GM11168 (cell line): ENCODE data around the gene BTD.

Experiments
- in situ Hi-C: fragments of 300-500 bp; cut with MboI; formaldehyde crosslinking; loops from one replicate; pipeline ENCODE4 v1.12.0; 2022; ENCODE audit warnings: low sequenced_read_pairs; ENCODE audit not compliant: unreplicated experiment

Gene BTD, protein sequence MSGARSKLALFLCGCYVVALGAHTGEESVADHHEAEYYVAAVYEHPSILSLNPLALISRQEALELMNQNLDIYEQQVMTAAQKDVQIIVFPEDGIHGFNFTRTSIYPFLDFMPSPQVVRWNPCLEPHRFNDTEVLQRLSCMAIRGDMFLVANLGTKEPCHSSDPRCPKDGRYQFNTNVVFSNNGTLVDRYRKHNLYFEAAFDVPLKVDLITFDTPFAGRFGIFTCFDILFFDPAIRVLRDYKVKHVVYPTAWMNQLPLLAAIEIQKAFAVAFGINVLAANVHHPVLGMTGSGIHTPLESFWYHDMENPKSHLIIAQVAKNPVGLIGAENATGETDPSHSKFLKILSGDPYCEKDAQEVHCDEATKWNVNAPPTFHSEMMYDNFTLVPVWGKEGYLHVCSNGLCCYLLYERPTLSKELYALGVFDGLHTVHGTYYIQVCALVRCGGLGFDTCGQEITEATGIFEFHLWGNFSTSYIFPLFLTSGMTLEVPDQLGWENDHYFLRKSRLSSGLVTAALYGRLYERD

DNA sequence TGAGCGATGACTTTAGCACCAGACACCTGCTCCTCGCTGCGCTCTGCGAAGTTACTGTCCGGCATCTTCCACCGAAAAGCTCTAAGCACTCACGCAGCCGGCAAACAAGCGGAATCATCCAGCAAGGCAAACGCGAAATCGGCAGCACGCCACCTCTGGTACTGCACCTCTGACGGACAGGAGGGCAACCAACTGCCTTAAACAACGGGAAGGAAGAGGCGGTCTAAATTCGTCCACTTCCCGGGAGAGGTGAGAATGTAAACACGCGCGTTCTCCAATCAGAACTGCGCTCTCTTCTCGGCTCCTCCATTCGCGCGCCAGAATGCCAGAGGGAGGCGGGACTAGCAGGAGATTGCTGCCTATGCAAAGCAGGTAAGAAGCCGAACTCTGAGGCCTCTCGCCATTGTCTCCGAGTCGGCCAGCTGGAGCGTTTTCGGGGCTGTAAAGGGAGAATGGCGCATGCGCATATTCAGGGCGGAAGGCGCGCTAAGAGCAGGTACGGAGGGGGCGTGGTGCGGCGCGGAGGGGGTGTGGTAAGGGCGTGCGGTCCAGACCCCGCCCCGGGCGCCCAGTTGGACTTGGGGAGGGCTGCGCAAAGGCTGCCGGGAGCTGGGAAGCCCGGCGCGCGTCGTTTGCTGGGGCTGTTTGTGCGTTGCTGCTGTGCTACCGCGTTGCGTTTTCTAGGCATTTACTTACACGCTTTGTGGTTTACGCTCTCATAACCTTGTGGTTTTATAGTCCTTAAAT, at the start of gene BTD, which contains the start of gene HACL1:
Gene BTD, plus strand, starts transcription at position 347 of the 747 bp plus-strand sequence. CDS start 33,695 bp downstream, outside the sequence.
Gene HACL1, minus strand, starts transcription at position 171 of the 747 bp plus-strand sequence. Its CDS starts 106 bp downstream, at position 65.
- in situ Hi-C loops = no loop called here

DNA sequence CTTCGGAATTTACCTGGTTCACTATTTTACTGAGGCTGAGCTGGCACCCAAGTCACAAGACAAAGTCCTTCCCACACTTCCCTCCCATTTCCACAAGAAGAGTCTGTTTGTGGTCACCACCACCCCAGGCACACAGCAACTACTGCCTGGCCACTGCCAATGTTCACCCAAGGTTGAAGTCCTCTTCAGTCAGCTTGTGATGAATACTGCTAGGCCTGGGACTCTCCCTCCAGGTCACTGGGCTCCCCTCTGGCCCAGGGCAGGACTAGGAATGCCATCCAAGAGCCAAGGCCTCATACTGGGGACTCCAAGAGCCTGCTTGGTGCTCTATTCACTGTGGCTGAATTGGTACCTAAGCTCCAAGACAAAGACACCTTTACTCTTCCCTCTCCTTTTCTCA, 49.6 kb upstream of the BTD start:
- in situ Hi-C loops = loop anchor here (10.0 to 25.0 kb wide), 2 partner anchors 127 to 290 kb away; partner anchors contain the start of genes EAF1 and METTL6

DNA sequence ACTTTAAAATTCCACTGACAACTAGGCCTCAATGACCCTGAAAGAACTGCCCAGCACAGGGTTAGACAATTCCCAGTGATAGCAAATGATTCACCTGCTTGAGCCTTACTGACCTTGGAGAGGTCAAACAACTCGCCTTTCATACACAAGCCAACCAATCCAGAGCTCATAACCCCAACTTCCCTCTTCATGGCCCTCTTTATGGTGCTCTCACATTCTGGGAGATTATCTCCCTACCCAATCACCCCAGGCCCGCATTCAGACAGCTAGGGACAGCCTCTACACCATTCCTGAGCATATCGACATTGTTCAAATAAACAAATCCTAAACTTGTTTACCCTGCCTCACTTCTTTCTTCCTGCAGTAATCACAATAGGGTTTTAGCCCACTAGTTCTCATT, 47.8 kb upstream of the BTD start:
- in situ Hi-C loops = loop anchor here (10.0 to 25.0 kb wide), 2 partner anchors 129 to 291 kb away; partner anchors contain the start of genes EAF1 and METTL6

DNA sequence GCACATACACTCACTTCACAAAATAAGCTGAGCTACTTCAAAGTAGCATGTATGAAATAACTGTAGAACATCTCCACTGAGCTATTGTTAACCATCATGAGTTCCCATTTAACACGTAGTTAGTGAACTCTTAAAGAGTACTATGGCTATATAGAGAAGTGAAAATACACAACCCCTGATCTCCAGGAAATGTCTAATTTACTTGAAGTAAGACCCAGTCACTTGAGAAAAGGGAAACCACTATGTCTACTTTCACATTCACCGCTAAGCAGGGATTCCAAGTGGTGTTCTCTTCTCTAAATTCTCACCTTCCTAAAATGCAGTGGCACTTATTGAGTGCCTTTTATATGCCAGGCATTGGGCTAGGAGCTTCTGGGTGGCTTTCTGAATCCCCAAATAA, 45.0 kb upstream of the BTD start:
- in situ Hi-C loops = loop anchor here (10.0 to 25.0 kb wide), 2 partner anchors 132 to 294 kb away; partner anchors contain the start of genes EAF1 and METTL6

DNA sequence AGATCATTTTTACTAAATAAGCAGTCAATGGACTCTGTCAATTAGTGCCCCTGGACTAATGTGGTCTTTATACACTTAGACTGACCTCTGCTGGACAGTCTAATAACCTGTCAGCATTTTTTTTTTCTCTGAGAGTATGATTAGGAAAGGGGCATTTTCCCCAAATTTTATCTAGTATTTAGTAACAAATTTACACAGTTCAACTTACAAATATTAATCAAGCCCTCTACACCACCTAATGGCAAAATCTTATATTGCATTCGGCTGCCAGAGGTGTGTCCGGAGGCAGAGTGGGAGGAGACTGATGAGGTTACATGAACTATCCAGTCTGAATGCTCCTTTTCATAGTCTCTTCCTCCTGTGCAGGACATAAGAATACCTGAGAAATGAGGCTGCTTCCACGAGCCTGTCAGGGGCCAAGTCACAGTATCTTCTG, 44.0 kb upstream of the BTD start:
- in situ Hi-C loops = loop anchor here (10.0 to 25.0 kb wide), 2 partner anchors 133 to 295 kb away; partner anchors contain the start of genes EAF1 and METTL6

DNA sequence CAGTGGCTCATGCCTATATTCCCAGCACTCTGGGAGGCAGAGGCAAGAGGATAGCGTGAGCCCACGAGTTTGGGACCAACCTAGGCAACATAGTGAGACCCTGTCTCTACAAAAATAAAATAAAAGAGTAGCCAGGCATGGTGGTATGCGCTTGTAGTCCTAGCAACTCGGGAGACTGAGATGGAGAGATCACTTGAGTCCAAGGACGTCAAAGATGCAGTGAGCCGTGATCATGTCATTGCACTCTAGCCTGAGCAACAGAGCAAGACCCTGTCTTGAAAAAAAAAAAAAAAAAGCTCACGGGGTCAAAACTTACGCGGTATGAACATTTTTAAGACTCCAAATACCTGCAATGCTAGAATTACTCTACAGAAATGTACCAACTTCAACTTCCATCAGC, 43.0 kb upstream of the BTD start:
- in situ Hi-C loops = loop anchor here (10.0 to 25.0 kb wide), 2 partner anchors 134 to 296 kb away; partner anchors contain the start of genes EAF1 and METTL6

DNA sequence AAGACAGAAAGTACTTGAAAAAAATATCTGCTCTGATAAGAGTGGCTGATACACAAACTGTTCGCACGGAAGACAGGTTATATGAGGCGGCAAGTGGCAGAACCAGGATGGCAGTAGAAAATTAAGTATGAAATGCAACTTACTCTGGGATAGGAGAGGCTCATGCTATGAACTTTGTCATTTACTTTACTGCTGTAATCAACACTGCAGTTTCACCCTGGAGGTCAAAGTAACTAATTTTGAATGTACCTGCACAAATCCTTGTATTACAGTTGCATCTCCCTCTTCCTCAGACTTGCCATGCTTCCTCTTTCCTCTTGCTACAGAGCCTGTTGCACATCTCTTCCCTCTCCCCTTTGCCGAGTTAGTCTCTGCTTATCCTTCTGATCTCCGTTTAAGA, 39.0 kb upstream of the BTD start:
- in situ Hi-C loops = loop anchor here (25.0 kb wide), 1 partner anchor 300 kb away; no protein-coding TSS in a partner anchor

DNA sequence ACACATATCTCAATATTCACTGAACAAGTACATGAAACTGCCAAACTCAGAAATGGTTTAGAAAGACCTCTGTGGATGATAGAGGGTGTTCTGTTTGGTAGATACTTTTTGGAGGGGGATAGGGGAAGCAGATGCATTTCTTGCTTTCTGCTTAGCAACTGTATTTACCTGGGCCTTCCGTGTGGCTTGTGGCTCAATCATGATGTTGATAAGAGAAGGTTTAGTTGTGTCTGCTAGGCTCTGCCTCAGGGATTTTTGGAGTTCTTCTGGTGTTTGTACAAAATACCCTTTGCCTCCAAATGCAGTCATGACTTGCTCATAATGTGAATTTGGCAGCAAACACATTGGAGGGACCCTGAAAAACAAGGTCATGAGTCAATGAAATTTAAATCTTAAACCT, 38.4 kb upstream of the BTD start:
- in situ Hi-C loops = loop anchor here (25.0 kb wide), 1 partner anchor 301 kb away; no protein-coding TSS in a partner anchor

DNA sequence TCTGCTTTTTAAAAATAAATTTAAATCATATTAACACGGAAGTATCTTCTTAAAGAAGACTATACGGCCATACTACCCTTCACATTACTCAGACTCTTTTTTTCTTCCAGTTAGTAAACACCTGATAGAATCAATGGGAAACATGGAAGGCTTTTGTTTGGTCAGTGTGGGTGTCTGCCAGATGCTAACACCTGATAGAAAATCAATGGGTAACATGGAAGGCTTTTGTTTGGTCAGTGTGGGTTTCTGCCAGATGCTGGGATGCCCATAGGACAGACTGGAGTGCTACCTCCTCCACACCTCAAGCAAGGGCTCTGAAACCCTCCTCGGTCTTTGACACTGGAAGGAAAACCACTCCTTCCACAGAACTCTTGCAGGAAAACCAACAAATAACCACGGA, 29.4 kb upstream of the BTD start:
- in situ Hi-C loops = loop anchor here (25.0 kb wide), 1 partner anchor 310 kb away; no protein-coding TSS in a partner anchor

DNA sequence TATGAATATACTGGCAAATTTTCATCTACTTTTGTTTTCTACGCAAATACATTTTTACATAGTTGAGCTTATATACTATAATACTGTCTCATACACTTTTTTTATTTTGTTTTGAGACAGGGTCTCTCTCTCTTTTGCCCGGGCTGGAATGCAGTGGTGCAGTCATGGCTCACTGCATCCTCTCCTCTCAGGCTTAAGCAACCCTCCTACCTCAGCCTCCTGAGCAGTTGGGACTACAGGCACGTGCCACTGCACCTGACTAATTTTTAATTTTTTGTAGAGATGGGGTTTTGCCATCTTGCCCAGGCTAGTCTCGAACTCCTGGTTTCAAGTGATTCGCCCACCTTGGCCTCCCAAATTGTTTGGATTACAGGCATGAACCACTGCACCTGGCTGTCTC, 26.1 kb upstream of the BTD start:
- in situ Hi-C loops = no loop called here

DNA sequence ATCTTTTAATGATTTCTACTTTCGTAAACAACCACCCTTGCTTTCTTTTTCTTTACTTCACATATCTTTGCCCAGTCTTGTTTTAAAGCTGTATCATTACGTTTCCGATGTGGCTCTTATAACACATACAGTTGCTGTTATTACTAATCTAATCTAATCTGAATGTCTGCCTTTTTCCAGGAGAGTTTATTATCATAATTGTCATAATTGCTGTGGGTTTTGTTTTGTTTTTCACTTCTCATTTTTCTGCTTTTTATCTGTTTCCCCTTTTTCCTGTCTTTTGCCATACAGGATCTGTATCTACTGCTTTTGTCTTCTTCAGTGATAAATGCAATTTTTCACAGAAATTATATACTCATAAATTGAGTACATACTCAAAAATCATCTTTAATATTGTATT, 25.1 kb upstream of the BTD start:
- in situ Hi-C loops = no loop called here

DNA sequence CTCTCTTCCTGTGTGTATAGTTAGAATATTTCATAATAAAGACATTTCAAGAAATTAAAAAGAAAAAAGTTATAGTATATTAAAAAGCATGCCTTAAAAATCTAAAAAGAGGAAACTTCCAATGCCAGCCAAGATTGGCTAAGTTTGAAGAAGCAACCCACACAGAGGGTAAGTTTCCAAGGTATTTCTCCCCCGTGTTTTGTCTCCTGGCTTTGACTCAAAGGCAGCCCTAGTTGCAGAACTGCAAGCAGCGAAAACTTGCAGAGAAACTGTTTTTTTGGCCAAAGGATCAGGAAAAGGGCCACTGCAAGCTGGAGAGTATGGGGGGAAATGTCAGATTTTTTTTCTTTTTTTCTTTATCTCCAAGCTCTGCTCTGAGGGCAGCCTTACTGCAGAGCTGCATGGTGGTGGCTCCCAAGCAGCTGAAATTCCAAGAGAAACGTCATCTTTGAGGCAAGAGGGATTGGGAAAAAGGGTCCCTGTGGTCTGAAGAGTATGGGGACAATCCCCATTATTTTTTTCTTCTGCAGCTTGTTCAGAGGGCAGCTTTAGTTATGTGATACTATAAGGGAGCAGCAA, 23.2 kb upstream of the BTD start:
- in situ Hi-C loops = no loop called here

DNA sequence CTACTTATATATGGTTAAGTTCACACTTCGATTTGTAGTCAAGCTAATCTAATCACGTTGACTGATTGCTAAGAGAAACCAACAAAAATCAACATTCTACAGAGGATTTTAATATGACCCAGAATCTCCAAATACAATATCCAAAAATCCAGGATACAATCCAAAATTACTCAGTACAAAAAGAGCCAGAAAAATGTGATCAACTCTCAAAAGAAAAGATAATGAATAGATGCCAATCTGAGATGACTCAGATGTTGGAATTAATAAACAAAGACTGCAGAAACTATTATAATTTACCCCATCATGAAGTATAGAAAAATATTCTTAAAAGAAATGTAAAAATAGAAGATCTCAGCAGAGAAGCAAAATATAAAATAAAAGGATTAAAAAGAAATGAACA, 22.5 kb upstream of the BTD start:
- in situ Hi-C loops = no loop called here

DNA sequence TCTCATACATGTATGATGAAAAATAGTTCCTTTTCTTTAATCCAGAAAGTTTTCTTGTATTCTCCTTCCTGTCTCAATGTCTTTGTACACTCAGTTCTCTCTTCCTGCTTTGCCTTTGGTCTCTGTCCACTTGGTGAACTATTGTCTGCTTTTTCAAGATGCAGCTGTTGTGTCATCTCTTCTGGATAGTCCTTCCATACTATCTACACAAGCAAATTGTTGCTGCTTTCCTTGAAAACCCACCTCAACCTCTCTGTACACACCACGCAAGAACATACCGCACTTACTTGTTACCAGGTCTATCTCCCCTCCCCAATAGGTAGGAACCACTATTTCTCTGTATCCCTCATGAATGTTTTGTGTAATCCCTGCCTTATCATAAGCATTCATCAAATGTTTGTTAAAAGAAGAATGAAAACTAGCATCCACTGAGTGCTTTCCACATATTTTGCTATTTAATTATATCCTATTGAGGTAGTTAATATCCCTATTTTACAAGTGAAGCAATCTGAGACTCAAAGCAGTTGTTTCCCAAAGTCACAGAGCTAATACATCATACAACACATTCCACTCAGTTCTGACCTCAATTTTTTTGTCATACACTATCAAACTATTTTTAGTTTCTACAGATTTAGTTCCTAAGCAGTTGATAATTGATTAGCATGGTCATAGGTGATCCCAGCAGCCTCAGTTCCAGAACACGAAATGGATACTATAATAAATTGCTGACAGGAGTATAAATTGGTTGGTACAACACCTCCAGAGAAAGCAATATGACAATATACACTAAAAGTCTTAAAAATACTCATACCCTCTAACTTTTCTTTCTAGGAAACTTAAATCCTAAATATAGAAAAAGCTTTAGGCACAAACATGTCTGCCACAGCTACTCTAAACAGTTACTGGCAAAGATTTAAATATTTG, 19.8 kb upstream of the BTD start:
- in situ Hi-C loops = no loop called here

DNA sequence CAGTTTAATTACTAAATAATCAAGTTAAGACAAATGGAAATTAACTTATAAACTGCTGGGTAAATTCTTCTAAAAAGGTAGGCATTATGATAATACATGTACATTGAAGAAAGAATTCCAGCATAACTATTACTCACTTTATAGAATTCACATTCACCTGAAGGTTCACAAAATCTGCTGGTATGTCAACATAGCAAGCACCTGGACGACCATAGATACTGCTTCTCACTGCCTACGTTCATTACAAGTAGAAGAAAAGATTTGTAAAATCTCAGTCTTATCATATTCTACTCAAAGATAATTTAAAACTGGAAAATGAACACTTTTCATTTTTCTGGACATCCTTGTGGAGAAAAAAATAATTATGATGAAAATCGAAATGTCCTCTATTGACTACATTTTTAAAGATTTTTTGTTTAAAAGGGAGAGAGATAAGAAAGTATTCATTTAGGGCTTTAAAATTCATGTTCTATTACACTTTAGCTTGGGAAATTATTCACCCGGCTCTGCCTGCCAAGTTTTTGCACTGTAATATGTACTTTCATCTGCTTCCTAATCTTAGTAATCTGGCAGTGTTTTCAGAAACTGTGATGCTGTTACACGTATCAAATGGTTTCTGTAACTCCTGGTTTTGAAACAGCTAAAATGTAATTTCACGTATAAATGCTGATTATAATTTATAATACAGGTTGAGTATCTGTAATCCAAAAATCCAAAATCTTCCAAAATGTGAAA, 16.3 kb upstream of the BTD start:
- in situ Hi-C loops = no loop called here

DNA sequence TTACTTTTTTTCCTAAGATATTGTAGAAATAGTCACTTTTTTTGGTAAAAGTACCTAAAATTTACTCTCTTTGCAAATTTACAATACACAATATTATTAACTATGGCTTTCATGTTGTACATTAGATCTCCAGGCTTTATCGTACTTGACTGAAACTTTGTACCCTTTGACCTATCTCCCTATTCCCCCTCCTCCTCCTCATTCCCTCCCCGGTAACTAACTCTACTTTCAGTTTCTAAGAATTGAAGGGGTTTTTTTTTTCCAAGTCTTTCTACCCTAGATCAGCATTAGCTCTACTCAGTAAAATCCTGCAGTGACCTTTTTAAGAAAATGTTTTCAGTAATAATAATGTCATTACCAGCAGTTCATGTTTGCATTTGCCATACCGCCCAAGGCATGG, 10.3 kb upstream of the BTD start:
- in situ Hi-C loops = no loop called here

DNA sequence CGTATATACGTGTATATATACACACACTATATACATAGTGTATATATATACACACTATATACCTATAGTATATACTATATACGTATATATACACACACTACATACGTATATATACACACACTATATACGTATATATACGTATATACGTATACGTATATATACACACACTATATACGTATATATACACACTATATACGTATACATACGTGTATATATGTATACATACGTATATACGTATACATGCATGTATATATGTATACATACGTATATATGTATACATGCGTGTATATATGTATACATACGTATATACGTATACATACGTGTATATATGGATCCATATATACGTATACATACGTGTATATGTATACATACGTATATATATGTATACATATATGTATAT, 9.6 kb upstream of the BTD start:
- in situ Hi-C loops = no loop called here

DNA sequence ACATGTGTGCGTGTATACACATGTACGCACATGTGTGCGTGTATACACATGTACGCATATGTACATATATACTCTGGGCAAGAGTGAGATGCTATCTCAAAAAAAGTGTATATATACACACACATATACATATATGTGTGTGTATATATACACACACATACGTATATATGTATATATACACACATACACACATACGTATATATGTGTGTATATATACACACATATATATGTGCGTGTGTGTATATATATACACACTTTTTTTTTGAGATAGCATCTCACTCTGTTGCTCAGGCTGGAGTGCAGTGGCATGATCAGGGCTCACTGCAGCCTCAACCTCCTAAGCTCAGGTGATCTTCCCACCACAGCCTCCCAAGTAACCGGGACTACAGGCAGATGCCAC, 8.6 kb upstream of the BTD start:
- in situ Hi-C loops = no loop called here
